Upper lobe of left lung (tissue), 6 donors: ENCODE results near the gene LIMCH1. TPM values are rescaled to one million over a fixed set of nuclear protein-coding genes. Genes with fewer than 3 reads are reported as not detected.

ENCODE experiments used
- ATAC-seq, 2 donors: fragments of 200-7000 bp; cut with Tn5 transposase; one replicate each; pipeline ENCODE4 v1.9.1; 2022; ENCODE audit warnings: mild to moderate bottlenecking in 2 of 2, moderate library complexity in 2 of 2; ENCODE audit not compliant: low FRiP score in 2 of 2
- DNase-seq, 2 donors: peaks; one replicate each; pipeline ENCODE4 v3.0.0-alpha.2; 2019 to 2020
- H3K27ac ChIP-seq, 4 donors: fragments of 200-600 bp; sonication (generic); one replicate each; pipeline ENCODE4 v1.5.1; 2016 to 2019
- H3K27me3 ChIP-seq, 4 donors: fragments of 200-600 bp; sonication (generic); one replicate each; pipeline ENCODE4 v1.5.1; 2017 to 2019
- H3K36me3 ChIP-seq, 4 donors: fragments of 200-600 bp; sonication (generic); one replicate each; pipeline ENCODE4 v1.5.1; 2016 to 2019
- H3K4me1 ChIP-seq, 4 donors: fragments of 200-600 bp; sonication (generic); one replicate each; pipeline ENCODE4 v1.5.1; 2018 to 2019
- H3K4me3 ChIP-seq, 4 donors: fragments of 200-600 bp; sonication (generic); one replicate each; pipeline ENCODE4 v1.5.1; 2017 to 2019; ENCODE audit warnings: mild to moderate bottlenecking in 2 of 4, moderate library complexity in 1 of 4
- H3K9me3 ChIP-seq, 4 donors: fragments of 200-600 bp; sonication (generic); one replicate each; pipeline ENCODE4 v1.5.1; 2018 to 2019
- CTCF ChIP-seq, 6 experiments: fragments of 450-650 bp in 4 of 6; fragments of 200-600 bp in 2 of 6; sonication (generic) in 2 of 6; IDR thresholded peaks; one replicate each; pipeline ENCODE4 v1.5.1; 2016 to 2019; ENCODE audit warnings: antibody characterized with exemption in 6 of 6
- EP300 ChIP-seq, 4 donors: sonication (generic); formaldehyde crosslinking; IDR thresholded peaks; one replicate each; pipeline ENCODE4 v1.5.1; 2017; ENCODE audit warnings: antibody characterized with exemption in 4 of 4, control low read depth in 2 of 4
- POLR2A ChIP-seq, 4 donors: fragments of 450-650 bp; IDR thresholded peaks; one replicate each; pipeline ENCODE4 v1.5.1; 2016 to 2017; ENCODE audit warnings: antibody characterized with exemption in 4 of 4, mild to moderate bottlenecking in 2 of 4
- POLR2AphosphoS5 ChIP-seq, 2 donors: sonication (generic); formaldehyde crosslinking; IDR thresholded peaks; one replicate each; pipeline ENCODE4 v1.5.1; 2017; ENCODE audit warnings: antibody characterized with exemption in 2 of 2
- WGBS, 2 donors: methylation state at CpG; one replicate each; pipeline ENCODE4 v1.1.5; 2017 to 2018; 5-methylcytosine and 5-hydroxymethylcytosine counted together
- total RNA-seq, 6 donors: library from RNA; depleted of rRNA in 4 of 6; stranded (reverse); fragments of >200 nt in 4 of 6; gene quantifications; one replicate each; pipeline versions ENCODE4 v1.1.0 to v1.2.1, GENCODE V29; 2016 to 2021
- donor health status: DM: no; HTN: no; CAD: no; lungs with moderate emphysema.
- donor health status: DM: no; HTN: yes; CAD: no; lungs with severe emphysema.

Gene LIMCH1
- total RNA-seq, 6 donors from 2014 or later, result 231 to 598 (median 331) TPM

DNA sequence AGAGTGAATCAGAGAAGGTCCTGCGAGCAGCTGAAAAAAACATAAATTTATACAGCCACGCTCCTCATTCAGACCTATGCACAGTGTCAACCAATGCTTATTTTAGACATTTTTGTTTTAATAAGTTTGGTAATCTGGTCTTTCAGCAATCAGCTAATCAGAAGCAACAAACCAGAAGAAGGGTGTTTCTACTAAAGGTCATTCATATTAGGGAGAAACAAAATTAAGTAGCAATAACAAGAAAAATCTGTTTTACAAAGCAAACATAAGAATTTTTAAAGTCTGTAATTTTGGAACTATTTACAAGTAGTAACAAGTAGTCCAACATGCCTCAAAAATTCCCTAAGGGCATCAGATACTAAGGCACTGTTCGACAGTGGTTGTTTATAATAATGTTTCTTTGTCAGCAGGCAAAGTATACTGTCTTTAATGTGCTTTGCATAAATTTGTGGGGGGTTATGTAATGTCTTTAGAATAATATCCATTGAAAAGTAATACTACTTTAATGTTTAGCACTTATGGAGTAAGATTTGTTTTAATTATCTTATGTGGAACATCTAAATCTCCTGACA lies 127.8 kb downstream of the LIMCH1 start:
- H3K4me1 ChIP-seq, result no peaks in the 10 kb centered on the region
- H3K9me3 ChIP-seq, result no peaks in the 10 kb centered on the region
- no peaks in the 10 kb centered on the region for H3K27me3 ChIP-seq
- no peak for TF ChIP-seq CTCF (IDR thresholded peaks at IDR 0.05)
- TF ChIP-seq POLR2A (IDR thresholded peaks at IDR 0.05), result no peak
- H3K4me3 ChIP-seq, result no peak overlapping the region
- DNase-seq (no peak), ATAC-seq (no peak)
- no peak overlapping the region for H3K27ac ChIP-seq
- peaks cover 0 to 54% (median 4%) of the 10 kb centered on the region in 4 donors for H3K36me3 ChIP-seq
- WGBS, 2 donors, result 75 to 80% methylated on average over 3 of the region's 3 CpGs

- Histone ChIP-seq H3K36me3 (peaks cover 0 to 59% (median 4%) of the 10 kb centered on the region in 4 donors), H3K4me3 (no peak overlapping the region), H3K27ac (no peak overlapping the region), H3K4me1 (no peaks in the 10 kb centered on the region), H3K9me3 (no peaks in the 10 kb centered on the region), H3K27me3 (no peaks in the 10 kb centered on the region)
- no peak for TF ChIP-seq POLR2AphosphoS5 (IDR thresholded peaks at IDR 0.05)
- no peak for TF ChIP-seq CTCF (IDR thresholded peaks at IDR 0.05)
- no peak for TF ChIP-seq POLR2A (IDR thresholded peaks at IDR 0.05)
- TF ChIP-seq EP300 (IDR thresholded peaks at IDR 0.05), result no peak
- ATAC-seq (no peak), DNase-seq (no peak)
- 89 to 94% methylated on average over 1 of the region's 1 CpG for WGBS, 2 donors
These were observed 130.1 kb downstream of the LIMCH1 start for GRCh38 chr4:41668024-41668423.

- WGBS, 2 donors, result 95 to 98% methylated on average over 6 of the region's 6 CpGs
- Histone ChIP-seq H3K36me3 (peaks cover 3 to 69% (median 7%) of the 10 kb centered on the region in 4 donors), H3K4me1 (no peaks in the 10 kb centered on the region)
These were observed 132.6 kb downstream of the LIMCH1 start for GRCh38 chr4:41670530-41670929.

GRCh38 chr4:41670982-41671381 lies 133.0 kb downstream of the LIMCH1 start:
- Histone ChIP-seq H3K27me3 (no peaks in the 10 kb centered on the region), H3K9me3 (no peaks in the 10 kb centered on the region), H3K4me3 (no peak overlapping the region), H3K4me1 (no peaks in the 10 kb centered on the region), H3K27ac (no peak overlapping the region), H3K36me3 (peaks cover 3 to 73% (median 9%) of the 10 kb centered on the region in 4 donors)
- no peak for TF ChIP-seq POLR2A (IDR thresholded peaks at IDR 0.05)
- TF ChIP-seq POLR2AphosphoS5 (IDR thresholded peaks at IDR 0.05), result no peak
- no peak for TF ChIP-seq CTCF (IDR thresholded peaks at IDR 0.05)
- TF ChIP-seq EP300 (IDR thresholded peaks at IDR 0.05), result no peak
- no peak for ATAC-seq
- DNase-seq, result no peak

More at GRCh38 chr4:41670530-41670929, 132.6 kb downstream of the LIMCH1 start:
- no peaks in the 10 kb centered on the region for H3K27me3 ChIP-seq
- ATAC-seq (no peak), DNase-seq (no peak)
- H3K4me3 ChIP-seq, result no peak overlapping the region
- no peak overlapping the region for H3K27ac ChIP-seq
- TF ChIP-seq POLR2AphosphoS5 (IDR thresholded peaks at IDR 0.05), result no peak
- TF ChIP-seq POLR2A (IDR thresholded peaks at IDR 0.05), result no peak
- TF ChIP-seq EP300 (IDR thresholded peaks at IDR 0.05), result no peak
- no peak for TF ChIP-seq CTCF (IDR thresholded peaks at IDR 0.05)
- H3K9me3 ChIP-seq, result no peaks in the 10 kb centered on the region
